Stimulated activated CD4-positive, alpha-beta T cell treated with anti-CD3 and anti-CD28 coated beads, Interleukin-2, amount 100 ng/mL, for 24 hours (primary cell): ENCODE results near the gene NMNAT1.
A peak's percentile ranks its signal among the peaks of the same experiment; 100 is the strongest.
"Not testable (repeated sequence)": the region's sequence is repeated elsewhere in the genome, so short reads cannot be mapped to it uniquely, and the experiment has no call there.

Experiments used
- DNase-seq, 2 donors: peaks; one replicate each; pipeline ENCODE4 v3.0.0-alpha.2; 2020

Gene NMNAT1

DNA sequence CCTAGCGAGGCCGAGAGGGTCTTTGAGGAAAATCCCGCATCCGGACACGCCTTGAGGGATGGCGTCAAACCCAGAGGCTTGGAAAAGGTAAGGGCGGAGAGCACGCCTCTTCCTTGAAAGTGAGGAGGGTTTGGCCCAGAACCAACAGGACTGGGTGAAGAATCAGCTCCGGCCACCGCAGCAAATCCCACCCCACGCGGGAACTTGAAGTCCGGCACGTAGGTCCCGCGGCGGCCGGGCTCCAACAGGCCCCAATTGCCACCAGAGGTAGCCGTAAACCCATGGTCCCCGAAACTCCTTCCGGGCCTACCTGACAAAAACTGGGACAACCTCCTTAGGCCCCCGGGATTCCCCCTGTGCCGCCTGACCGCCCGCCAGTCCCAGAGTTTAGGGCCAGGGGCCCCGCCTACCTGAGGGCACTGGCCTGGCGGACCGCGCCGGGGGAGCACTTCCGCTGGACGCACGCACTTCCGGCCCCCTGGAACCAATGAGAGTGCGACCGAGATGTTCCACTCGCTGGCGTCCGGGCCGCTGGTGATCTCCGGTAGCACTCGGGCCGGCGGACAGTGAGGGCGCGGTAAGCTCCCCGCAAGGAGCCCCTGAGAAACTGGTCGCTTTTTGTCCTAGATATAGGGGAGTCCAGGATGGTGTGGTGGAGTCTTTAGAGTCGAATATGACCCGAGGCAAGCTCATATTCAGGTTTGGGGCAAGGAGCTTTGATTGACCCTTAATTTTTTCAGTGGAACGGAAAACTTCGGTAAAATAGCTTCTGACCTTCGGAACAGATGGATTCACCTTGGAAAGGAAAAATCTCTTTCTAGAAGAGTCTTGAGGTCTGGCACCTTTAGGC, at the start of gene NMNAT1, which contains the start of gene LZIC:
Gene NMNAT1, plus strand, starts transcription at position 537 of the 850 bp plus-strand sequence. CDS start 28,599 bp downstream, outside the sequence.
Gene LZIC, minus strand, starts transcription at position 453 of the 850 bp plus-strand sequence. CDS start 6,772 bp downstream, outside the sequence.
- peak; percentile 91 to 94 for DNase-seq

DNA sequence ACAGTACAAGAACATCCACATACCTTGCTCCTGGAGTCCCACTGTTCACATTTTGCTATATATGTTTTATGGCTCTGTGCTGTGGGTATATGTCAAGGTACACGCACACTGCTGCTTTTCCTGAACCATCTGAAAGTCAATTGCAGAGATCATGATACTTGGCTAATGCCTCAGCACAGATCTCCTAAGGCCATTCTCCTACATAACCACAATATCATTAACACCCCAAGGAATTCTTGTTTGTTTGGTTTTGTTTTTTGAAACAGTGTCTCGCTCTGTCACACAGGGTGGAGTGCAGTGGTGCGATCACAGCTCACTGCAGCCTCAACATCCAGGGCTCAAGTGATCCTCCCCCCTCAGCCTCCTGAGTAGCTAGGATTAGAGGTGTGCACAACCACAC, 49.2 kb upstream of the NMNAT1 start:
- no peak for DNase-seq

DNA sequence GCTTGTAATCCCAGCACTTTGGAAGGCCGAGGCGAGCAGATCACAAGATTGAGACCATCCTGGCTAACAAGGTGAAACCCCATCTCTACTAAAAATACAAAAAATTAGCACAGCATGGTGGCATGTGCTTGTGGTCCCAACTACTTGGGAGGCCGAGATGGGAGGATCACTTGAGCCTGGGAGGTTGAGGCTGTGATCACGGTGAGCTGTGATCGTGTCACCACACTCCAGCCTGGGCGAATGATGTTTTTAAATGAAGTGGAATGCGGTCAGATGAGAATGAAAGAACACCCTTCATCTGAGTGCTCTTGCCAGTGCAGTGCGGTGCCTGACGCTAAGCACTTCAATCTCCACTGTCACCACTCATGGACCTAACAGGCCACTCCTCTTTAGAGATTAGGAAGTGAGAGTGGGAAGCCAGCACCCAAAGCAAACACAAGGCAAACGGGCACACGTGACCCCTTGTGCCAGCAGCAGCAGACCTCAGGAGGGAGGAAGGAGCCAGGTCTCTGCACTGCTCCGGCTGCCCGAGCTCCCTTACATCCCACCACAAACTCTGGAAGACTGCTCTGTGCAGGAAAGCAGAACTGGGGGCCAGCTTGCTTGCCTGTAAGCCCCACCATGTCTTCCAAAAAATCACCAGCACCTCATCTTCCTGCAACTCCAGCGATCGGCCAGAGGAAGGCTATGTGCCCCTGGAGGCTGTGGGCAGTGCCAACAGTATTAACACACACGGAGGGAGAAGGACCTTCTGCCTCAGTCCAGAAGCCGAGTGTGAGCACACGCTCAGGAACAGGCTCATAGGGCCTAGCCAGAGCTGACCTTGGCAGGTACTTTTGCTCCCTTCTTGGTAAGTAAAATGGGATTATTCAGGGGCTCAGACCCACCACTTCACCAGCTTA, 42.9 kb upstream of the NMNAT1 start:
- no peak for DNase-seq

DNA sequence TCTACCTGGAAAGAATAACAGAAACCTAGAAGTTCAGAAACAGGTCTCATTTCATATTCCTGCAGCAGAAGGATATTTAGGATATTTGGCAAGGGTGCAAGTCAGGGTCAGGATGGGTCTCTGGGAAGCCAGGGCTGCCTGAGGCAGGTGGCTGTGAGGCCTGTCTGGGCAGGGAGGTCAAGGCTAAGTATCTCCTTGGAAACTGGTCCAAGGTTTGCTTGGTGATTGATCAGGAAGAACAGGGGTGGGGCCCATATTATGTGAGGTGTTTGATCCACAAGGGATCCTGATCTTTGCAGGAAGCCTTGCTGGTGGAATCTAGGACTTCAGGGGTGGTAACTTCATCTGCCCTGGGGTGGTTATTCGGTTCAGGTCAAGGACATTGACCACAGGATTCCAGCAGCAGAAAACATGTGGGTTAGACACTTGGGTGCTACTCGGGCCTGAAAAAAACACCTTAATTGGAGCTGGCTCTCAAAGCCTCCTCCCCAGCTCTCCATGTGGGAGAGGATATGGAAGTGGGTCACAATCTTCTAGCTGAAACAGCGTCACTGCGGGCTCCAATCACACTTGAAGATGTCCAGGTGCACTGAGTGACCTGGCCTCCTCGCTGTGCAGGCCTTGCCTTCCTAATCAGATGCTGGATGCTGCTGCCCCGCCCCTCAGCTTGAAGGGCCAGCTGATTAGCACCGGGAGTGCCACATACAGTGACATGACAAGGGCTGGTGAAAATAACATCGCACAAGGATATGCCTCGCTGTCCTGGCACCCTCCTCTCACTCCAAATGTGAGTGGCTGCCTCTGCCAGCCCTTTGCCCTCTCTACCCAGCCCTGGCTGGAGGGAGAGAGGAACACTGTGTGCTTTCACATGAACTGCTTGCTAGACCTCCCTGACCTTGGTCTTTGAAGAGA, 41.9 kb upstream of the NMNAT1 start:
- no peak for DNase-seq

DNA sequence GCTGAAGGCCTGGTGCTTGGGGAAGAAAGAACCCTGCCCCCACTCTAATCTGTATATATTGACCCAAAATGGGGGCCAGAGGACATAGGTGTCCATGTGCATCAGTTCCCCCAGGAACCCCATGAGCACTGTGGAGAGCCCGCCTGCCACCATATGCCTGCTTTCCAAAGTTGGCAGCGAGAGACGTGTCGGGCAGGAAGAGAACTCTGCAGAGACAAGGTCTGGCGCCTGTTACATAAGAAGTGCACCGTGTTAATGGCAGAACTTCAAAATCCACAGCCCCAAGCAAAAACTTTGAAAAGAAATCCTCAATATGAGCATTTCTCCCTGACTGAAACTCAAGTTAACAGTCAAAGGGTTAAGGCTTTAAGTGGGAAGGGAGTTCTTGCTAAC, 41.2 kb upstream of the NMNAT1 start:
- no peak for DNase-seq

DNA sequence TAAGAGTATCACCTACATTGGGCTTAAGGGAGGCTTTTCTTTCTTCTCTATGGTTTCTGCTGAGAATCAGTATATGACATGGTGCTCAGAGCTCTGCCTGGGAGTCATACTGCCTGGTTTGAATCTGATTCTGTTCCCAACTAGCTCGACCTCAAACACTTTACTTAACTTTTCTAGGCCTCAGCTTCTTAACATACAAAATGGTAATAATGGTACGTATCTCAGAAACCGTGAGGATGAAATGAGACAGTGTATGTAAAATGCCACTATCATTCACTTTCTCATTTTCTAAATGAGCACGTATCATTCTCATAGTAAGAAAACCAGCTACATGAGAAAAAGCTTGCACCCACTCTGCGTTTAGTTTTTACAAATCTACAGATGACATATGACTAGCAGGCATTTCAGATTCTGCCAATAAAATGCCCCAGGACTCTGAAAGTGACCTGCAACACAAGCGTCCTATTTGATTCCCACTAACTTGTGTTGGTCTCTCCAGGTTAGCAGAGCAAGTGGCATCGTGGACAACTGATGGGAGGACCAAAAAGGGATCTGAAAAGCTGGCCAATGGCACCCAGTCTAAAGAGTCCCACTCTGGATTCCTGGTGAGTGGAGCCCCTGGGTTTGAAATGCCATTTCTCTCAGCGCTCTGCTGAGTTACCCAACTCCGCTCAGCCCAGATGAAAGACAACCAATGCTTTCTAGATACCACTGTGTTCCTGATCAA, 39.3 kb upstream of the NMNAT1 start:
- no peak for DNase-seq

DNA sequence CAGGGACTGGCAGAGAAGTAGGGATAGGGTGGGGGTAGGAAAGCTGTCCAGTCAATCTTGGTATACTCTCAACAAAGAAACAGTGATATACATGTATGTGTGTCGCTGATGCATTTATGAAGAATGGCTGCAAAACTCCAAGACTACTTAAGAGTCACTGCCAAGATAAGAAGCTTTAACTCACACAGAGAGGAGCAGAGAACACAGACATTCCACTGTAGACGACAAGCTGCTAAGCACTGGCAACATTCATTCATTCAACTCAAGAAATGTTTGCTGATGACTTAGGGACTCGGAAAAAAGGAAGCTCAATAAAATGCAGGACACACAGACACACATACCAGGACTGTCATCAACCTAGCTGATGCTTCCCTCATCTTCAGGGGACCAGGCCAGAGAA, 38.7 kb upstream of the NMNAT1 start:
- no peak for DNase-seq

DNA sequence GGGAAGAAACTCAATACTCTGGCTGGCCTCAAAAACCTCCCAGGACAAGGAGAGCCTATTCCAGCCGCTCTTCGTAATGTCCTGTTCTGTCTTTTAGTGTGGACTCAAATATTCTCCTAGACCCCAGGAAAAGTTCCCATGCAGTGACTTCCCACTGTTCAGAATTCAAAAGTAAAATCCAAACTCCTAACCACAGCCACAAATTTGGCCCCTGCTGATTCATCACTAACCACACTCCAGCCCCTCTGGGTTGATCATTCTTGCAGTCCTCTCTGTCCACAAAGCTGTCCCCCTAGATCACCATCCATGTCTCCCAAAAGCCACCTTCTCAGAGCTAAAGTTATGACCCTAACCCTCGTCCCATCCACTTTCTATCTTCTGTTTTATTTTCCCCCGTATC, 38.3 kb upstream of the NMNAT1 start:
- DNase-seq, result no peak

DNA sequence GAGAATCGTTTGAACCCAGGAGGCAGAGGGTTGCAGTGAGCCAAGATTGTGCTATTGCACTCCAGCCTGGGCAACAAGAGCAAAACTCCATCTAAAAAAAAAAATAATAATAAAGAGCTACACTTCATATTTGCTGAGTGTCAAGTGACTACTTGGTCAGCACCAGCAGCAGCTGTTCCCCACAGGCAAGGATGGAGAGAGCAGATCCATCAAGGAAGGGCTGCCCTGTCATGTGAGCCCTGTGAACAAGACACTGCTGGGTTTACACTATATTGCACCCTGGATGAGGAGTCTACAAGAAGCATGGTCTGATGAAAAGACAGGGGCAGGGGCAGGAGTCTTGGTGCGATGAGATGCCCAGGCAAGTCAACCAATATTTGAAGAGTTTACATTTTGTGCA, 36.8 kb upstream of the NMNAT1 start:
- DNase-seq, result no peak

DNA sequence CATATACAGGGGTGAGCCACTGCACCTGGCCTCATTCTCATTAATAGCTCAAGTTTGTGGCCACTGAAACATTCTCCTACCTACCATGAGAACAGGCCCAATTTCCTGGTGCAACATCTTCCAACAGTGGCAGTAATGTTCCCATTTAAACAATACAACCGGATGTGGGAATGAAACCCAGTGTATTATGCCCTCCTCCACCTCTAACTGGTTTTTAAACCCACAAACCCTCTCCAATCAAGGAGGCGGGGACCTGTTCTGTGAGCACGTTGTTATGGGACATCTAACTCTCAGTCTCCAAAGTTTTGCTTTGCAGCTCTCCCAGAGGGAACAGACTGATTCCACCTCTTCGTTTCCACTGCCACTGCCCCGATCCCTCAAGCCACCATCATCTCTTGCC, 35.8 kb upstream of the NMNAT1 start:
- DNase-seq, result no peak

DNA sequence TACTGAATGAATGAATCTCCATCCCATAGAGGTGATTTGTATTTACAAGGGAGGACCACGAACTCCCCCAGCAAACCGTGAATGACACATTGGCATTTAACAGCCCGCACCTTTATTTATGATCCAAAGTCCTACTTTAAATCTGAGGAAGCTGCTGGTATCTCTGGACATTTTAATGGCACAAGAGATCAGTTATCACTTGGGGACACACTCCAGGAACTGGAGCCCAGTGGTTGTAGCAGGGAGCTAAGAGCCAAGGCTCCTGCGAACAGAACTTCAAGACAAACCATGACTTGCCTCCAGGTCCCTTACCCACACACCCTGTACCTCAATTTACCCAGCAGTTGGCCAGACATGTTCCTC, 34.4 kb upstream of the NMNAT1 start:
- DNase-seq, result no peak

DNA sequence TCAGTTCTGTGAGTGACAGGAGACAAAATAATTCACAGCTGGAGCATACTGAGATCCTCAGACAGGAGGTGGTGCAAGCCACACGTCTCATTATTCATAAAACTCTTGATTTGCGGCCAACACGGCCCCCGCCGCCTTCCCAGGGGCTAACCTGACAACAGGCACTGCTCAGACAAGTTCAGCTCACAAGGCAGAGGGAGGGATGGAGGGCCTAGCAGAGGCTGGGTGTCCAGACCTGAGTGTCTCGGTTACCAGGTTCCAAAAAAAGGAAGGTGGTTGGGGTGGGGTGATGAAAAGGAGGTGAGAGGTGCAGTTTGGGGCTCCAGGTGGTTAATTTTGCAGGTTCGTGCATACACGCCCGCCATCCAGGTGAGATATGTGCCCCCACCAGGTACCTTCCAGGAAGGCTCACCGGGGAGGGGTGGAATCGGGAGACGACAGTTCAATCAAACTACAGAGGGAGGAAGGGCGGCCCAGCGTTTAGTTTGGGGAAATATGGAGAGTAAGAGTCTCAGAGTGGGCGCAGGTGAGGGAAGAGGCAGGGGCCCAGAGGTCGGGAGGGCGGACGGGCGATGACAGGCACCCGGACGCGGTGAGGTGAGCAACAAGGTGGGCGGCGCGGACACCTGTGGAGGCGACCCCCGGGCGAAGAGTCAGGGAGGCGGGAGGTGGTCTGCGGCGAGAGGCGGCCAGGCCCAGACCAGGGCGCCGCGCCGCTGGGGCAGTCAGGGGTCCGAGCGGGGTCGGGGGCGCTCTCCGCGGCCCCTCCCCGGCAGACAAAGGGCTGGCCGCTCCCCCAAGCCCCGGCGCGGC, 33.8 kb upstream of the NMNAT1 start:
- peak; percentile 48 to 52 for DNase-seq

DNA sequence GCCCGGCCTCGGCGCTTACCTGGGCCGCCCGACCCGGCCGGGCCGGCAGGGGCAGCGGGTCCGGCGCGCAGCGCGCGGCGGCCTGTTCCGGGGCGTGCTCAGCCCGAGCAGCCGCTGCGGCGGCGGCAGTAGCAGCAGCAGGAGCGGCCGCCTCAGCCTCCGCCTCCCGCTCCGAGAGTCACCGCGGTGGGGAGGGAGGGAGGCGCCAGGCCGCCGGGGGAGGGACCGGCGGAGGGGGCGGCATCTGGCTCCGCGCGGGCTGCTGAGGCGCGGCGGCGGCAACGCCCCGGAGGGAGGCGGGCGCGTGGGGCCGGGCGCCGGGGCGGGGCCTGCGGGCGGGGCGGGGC, 33.2 kb upstream of the NMNAT1 start, which contains the start of gene CTNNBIP1:
Gene CTNNBIP1, minus strand, starts transcription at position 194 of the 347 bp plus-strand sequence. CDS start 38,205 bp downstream, outside the sequence.
- no peak for DNase-seq

DNA sequence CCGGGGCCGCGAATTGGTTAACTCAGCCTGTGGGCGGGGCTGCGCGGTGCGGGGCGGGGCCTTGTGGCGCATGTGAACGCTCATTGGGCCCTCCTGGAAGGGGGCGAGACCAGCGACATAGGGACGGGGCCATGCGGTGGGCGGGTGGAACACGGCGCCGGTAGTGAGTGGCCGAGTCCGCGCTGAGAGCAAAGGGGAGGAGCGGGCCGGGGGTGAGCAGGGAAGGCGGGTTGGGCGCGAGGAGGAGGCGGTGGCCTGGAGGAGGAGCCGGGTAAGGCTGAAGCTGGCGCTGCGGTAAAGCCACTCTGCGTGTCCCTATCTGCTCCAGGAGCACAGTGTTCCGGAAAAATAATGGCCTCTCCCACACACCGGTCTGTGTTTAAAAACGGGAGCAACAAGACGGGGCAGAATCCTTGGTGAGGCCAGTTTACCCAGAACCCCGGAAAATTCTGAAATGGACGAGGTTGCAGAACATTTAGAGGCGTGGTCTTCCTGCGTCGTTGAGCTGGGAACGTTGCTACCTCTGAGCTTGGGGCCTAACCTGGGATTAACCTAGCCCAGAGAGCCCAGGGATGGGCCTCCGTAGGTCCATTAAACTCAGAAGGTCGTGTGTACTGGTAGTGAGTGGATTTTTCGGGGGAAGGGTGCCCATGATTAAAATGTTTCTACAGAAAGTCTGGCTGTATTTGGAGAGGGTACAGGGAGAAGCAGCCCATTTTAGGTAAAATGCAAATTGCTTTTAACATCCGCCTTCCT, 32.7 kb upstream of the NMNAT1 start:
- DNase-seq, result peak; percentile 100

DNA sequence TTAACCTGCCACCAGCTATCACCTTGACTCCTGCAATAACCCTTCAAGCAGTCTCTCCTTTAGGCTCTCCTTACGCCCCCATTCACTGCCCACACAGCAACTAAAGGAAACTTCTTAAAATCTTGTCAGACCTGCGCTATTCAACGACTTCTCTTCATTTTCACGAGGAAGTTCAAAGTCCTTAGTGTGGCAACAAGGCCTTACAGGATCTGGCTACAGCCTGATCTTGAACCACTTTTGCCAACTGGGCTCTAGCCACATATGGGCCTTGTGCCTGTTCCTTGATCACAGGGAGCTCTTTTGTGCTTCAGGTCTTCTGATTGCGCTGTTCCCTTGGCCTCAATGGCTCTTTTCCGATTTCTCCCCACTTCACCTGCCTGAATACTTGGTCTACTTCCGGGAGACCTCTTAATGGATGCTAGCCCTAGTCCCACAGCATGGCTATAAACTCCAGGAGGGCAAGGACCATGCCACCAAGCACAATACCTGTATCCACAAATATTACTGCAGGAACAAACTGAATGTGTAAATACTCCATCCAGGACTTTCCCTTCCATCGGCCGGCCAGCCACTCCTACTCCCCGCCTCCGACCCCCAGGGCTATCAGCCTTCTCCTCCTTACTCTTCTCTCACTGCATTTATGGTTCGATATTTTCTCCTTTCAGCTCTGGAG, 30.9 kb upstream of the NMNAT1 start:
- no peak for DNase-seq

DNA sequence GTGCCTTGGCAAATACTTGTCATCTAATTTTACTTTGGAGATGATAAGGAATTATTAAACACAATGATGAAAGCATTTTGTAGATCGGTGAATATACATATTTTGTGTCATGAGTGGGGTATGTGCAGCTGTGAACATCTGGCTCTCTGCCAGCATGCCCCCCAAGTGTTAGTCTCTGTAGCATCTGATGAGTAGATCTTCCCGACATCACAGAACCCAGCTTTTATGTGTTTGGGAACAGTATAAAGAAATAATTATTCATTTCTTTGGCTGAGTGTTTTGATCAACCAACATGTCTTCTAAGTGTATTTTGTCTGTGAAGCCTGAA, 28.7 kb upstream of the NMNAT1 start:
- DNase-seq, result no peak

DNA sequence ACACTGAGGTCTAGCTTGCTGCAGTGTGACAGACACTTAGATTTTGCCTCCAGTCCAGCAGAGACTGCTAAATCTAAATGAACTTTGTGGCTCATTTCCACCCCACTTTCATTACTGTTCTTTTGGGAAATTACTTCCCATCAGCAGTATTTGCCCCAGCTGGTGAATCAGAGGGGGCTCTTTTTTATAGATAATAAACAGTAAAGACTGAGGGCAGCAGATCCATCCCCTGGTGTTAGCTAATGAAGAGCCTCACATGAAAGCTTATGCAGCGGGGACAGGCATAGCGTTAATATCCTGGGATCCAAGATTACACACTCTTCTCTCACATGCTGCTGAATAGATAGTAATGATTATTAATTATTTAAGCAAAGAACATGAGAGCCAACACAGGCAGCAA, 26.8 kb upstream of the NMNAT1 start:
- DNase-seq, result no peak

DNA sequence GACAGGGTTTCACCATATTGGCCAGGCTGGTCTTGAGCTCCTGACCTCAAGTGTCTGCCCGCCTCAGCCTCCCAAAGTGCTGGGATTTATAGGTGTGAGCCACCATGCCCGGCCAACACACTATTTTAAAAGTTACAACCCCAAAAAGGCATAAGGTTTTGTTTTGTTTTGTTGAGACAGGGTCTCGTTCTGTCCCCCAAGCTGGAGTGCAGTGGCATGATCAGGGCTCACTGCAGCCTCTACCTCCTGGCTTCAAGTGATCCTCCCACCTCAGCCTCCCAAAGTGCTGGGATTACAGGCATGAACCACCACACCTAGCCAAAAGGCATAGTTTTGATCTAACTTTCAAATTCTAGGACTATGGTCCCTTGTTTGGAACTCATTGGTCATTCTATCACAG, 25.8 kb upstream of the NMNAT1 start:
- not testable (repeated sequence) for DNase-seq

DNA sequence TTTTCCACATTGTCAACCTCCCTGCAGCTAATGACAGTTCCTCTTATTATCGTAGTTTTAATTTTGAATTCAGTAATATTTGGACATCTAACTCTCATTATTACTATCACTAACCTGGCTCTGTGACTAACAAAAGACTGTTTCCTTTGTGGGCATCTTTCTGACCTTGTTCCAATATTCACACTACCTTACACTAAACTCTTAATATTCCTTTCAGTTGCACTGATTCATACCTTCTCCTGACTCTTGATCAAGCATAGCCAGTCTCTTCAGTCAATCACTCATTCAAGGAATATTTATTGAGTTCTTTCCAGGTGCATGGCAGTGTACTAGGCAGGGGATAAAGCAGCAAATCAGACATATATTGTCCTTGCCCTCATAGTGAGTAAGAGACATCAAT, 25.4 kb upstream of the NMNAT1 start:
- no peak for DNase-seq

DNA sequence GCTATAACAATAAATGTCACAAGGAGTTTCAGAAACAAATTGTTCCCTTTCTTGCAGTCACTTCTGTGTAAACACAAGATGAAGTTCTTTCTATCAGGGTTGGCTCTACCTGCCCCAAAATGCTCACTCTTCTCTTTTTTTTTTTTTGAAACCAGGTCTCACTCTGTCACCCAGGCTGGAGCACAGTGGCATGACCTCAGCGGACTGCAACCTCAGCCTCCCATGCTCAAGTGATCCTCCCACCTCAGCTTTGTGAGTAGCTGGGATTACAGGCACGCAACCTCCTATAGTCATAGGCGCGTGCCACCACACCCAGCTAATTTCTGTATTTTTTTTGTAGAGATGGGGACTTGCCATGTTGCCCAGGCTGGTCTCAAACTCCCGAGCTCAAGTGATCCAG, 22.7 kb upstream of the NMNAT1 start:
- DNase-seq, result no peak
